ENCODE results near the gene IP6K2. TPM values are rescaled to one million over a fixed set of nuclear protein-coding genes. Genes with fewer than 3 reads are reported as not detected.

Gene IP6K2
- total RNA-seq, 4 donors from 2014 or later: 45.6 to 91.7 (median 78.0) TPM

GRCh38 chr3:48641396-48641795 lies 75.6 kb downstream of the IP6K2 start:
- no peak for TF ChIP-seq CTCF (IDR thresholded peaks at IDR 0.05)
- no peak for TF ChIP-seq POLR2A (IDR thresholded peaks at IDR 0.05)
- Histone ChIP-seq H3K27me3 (no peaks in the 10 kb centered on the region), H3K9me3 (no peaks in the 10 kb centered on the region), H3K4me1 (peaks cover 0 to under 1% of the 10 kb centered on the region in 2 donors), H3K4me3 (no peak overlapping the region), H3K27ac (no peak overlapping the region), H3K36me3 (no peaks in the 10 kb centered on the region)
- intact Hi-C loops (cut with DNase I; ENCODE audit: low total_unique reads): no loop called here
- no peak for DNase-seq

GRCh38 chr3:48639944-48640606 lies 76.9 kb downstream of the IP6K2 start:
- TF ChIP-seq CTCF (IDR thresholded peaks at IDR 0.05) (no peak), POLR2A (IDR thresholded peaks at IDR 0.05) (no peak)
- intact Hi-C loops (cut with DNase I; ENCODE audit: low total_unique reads): no loop called here
- no peaks in the 10 kb centered on the region for H3K27me3 ChIP-seq

More at GRCh38 chr3:48639944-48640606, 76.9 kb downstream of the IP6K2 start:
- H3K4me1 ChIP-seq: peaks cover 0 to 5% of the 10 kb centered on the region in 2 donors
- no peaks in the 10 kb centered on the region for H3K36me3 ChIP-seq
- DNase-seq: no peak
- H3K9me3 ChIP-seq: no peaks in the 10 kb centered on the region
- no peak overlapping the region for H3K4me3 ChIP-seq
- no peak overlapping the region for H3K27ac ChIP-seq

Small RNA genes within 50 kb of the gene (microRNA-seq; reads per million reads assigned to microRNA genes)
- not detected for gene MIR4793 (ENCODE audit: borderline microRNAs expressed, borderline replicate concordance)

Small RNA genes within 50 kb of the gene (small RNA-seq; reads per million reads assigned to genes)
- not detected for gene AC141002.1

Other genes with a start within 250 kb of the IP6K2 start
- 100 to 1,000 TPM in 1 of 4 donors, 10 to 100 TPM in 3; 52.4 to 210 (median 72.8) TPM for gene SHISA5, start 213.0 kb downstream of the IP6K2 start, total RNA-seq
- gene PFKFB4, start 160.4 kb downstream of the IP6K2 start, total RNA-seq: 10 to 100 TPM in 2 of 4 donors, 1 to 10 TPM in 2; 3.2 to 11.5 (median 10.1) TPM
- gene UCN2, start 153.4 kb downstream of the IP6K2 start, total RNA-seq: under 1 TPM in 1 of 4 donors, not detected in 3; 0.49 TPM
- 10 to 100 TPM in 3 of 4 donors, under 1 TPM in 1; 0.88 to 21.6 (median 19.1) TPM for gene COL7A1, start 121.9 kb downstream of the IP6K2 start, total RNA-seq
- gene UQCRC1, start 107.6 kb downstream of the IP6K2 start, total RNA-seq: 100 to 1,000 TPM in 3 of 4 donors, 10 to 100 TPM in 1; 54.4 to 409 (median 155) TPM
- not detected for gene TMEM89, start 95.5 kb downstream of the IP6K2 start, total RNA-seq
- 10 to 100 TPM in 3 of 4 donors, under 1 TPM in 1; 0.59 to 98.1 (median 15.2) TPM for gene SLC26A6, start 81.8 kb downstream of the IP6K2 start, total RNA-seq
- 1 to 10 TPM in 2 of 4 donors, under 1 TPM in 1, not detected in 1; under 0.01 to 3.4 (median 1.3) TPM for gene CELSR3, start 54.3 kb downstream of the IP6K2 start, total RNA-seq
- 10 to 100 TPM; 11.0 to 48.9 (median 25.6) TPM for gene NCKIPSD, start 31.3 kb downstream of the IP6K2 start, total RNA-seq
- 10 to 100 TPM in 3 of 4 donors, 1 to 10 TPM in 1; 5.4 to 59.0 (median 26.3) TPM for gene PRKAR2A, start 130.7 kb upstream of the IP6K2 start, total RNA-seq
- 10 to 100 TPM in 2 of 4 donors, 1 to 10 TPM in 2; 7.7 to 41.8 (median 15.3) TPM for gene SLC25A20, start 181.7 kb upstream of the IP6K2 start, total RNA-seq
- 100 to 1,000 TPM in 1 of 4 donors, 10 to 100 TPM in 3; 37.4 to 102 (median 79.9) TPM for gene ARIH2, start 201.6 kb upstream of the IP6K2 start, total RNA-seq